Measurements from ENCODE around the gene IL17RE. TPM values are rescaled to one million over a fixed set of nuclear protein-coding genes. Genes with fewer than 3 reads are reported as not detected.
A peak's percentile ranks its signal among the peaks of the same experiment; 100 is the strongest.

IL17RE gene
- total and polyA plus RNA-seq, 2 of the 13 experiments (the other 11 are each of a cell fraction or from before 2014, with no cell fraction given) = 14.5 to 24.1 TPM

GRCh38 chr3:9932843-9933560 is 30.4 kb downstream of the IL17RE start (continued):
- no peak for TF ChIP-seq HNF1A (IDR thresholded peaks at IDR 0.05; ENCODE audit: low read depth)
- no peak; the same call in none of the 2 replicates for TF ChIP-seq HNF1A (CRISPR knock-in tag; IDR thresholded peaks at IDR 0.05; ENCODE audit: borderline replicate concordance)
- peak; percentile 49; the same call in 1 of the 2 replicates for TF ChIP-seq TBX2 (CRISPR knock-in tag; IDR thresholded peaks at IDR 0.05; ENCODE audit: borderline replicate concordance)
- no peak for TF ChIP-seq SMAD9 (CRISPR knock-in tag; IDR thresholded peaks at IDR 0.05)
- TF ChIP-seq ZNF772 (CRISPR knock-in tag; IDR thresholded peaks at IDR 0.05) = peak; percentile 73
- TF ChIP-seq KDM6A (CRISPR knock-in tag; IDR thresholded peaks at IDR 0.05; ENCODE audit: low read depth) = no peak
- 0 out of 2 replicates have a peak, but pooled peaks have one; percentile 3 for TF ChIP-seq ZNF580 (CRISPR knock-in tag; IDR thresholded peaks at IDR 0.05; ENCODE audit: borderline replicate concordance, low read depth)
- no peak for TF ChIP-seq MTF2 (CRISPR knock-in tag; IDR thresholded peaks at IDR 0.05; ENCODE audit: borderline replicate concordance)
- TF ChIP-seq CENPT (CRISPR knock-in tag; IDR thresholded peaks at IDR 0.05; ENCODE audit: low read depth) = no peak
- TF ChIP-seq RFXAP (CRISPR knock-in tag; IDR thresholded peaks at IDR 0.05; ENCODE audit: borderline replicate concordance) = peak; percentile 77
- TF ChIP-seq BCL6 (CRISPR knock-in tag; IDR thresholded peaks at IDR 0.05) = no peak; the same call in 1 of the 2 replicates
- peak; percentile 58; the same call in 1 of the 2 replicates for TF ChIP-seq ZNF318 (CRISPR knock-in tag; IDR thresholded peaks at IDR 0.05)
- no peak for TF ChIP-seq PRPF4 (IDR thresholded peaks at IDR 0.05; ENCODE audit: low read depth, low read length, poor library complexity, severe bottlenecking)
- TF ChIP-seq ZNF207 (IDR thresholded peaks at IDR 0.05; ENCODE audit: borderline replicate concordance) = no peak

Data from HepG2 (cell line).